Measurements from ENCODE around the gene LRRC9. TPM values are rescaled to one million over a fixed set of nuclear protein-coding genes. Genes with fewer than 3 reads are reported as not detected.

The LRRC9 gene
- total RNA-seq, 4 donors from 2014 or later = not detected

- DNase-seq = no peak
- intact Hi-C loops (cut with DNase I) = loop anchor here (5.0 kb wide), 1 partner anchor 123 kb away; no protein-coding TSS in a partner anchor
- Histone ChIP-seq H3K4me1 (no peaks in the 10 kb centered on the region), H3K36me3 (no peaks in the 10 kb centered on the region), H3K9me3 (no peaks in the 10 kb centered on the region), H3K4me3 (no peak overlapping the region), H3K27me3 (no peaks in the 10 kb centered on the region), H3K27ac (no peak overlapping the region)
- TF ChIP-seq CTCF (IDR thresholded peaks at IDR 0.05) = peak in 5 of 6 experiments; percentile 29 to 63 (median 54)
- no peak for TF ChIP-seq POLR2A (IDR thresholded peaks at IDR 0.05)
Observed at GRCh38 chr14:60064491-60065072, 144.6 kb downstream of the LRRC9 start.

GRCh38 chr14:60067882-60068281, 147.9 kb downstream of the LRRC9 start:
- intact Hi-C loops (cut with DNase I) = no loop called here
- WGBS, 2 donors = 83 to 100% methylated on average over 1 of the region's 1 CpG
- no peak overlapping the region for H3K27ac ChIP-seq

GRCh38 chr14:60079723-60080122, 159.8 kb downstream of the LRRC9 start:
- intact Hi-C loops (cut with DNase I) = no loop called here
- no peaks in the 10 kb centered on the region for H3K4me1 ChIP-seq
- no peak for DNase-seq
- no peak overlapping the region for H3K27ac ChIP-seq
- H3K4me3 ChIP-seq = no peak overlapping the region
- no peak for TF ChIP-seq POLR2A (IDR thresholded peaks at IDR 0.05)
- TF ChIP-seq CTCF (IDR thresholded peaks at IDR 0.05) = peak in 1 of 6 experiments; percentile 4
- no peaks in the 10 kb centered on the region for H3K9me3 ChIP-seq
- no peaks in the 10 kb centered on the region for H3K36me3 ChIP-seq
- no peaks in the 10 kb centered on the region for H3K27me3 ChIP-seq

More at GRCh38 chr14:60067882-60068281, 147.9 kb downstream of the LRRC9 start:
- no peaks in the 10 kb centered on the region for H3K9me3 ChIP-seq
- DNase-seq = no peak
- no peaks in the 10 kb centered on the region for H3K36me3 ChIP-seq
- H3K4me3 ChIP-seq = no peak overlapping the region
- no peak for TF ChIP-seq POLR2A (IDR thresholded peaks at IDR 0.05)
- TF ChIP-seq CTCF (IDR thresholded peaks at IDR 0.05) = no peak
- no peaks in the 10 kb centered on the region for H3K27me3 ChIP-seq
- no peaks in the 10 kb centered on the region for H3K4me1 ChIP-seq

- intact Hi-C loops (cut with DNase I) = no loop called here
- Histone ChIP-seq H3K27me3 (no peaks in the 10 kb centered on the region), H3K9me3 (no peaks in the 10 kb centered on the region), H3K36me3 (no peaks in the 10 kb centered on the region), H3K4me1 (no peaks in the 10 kb centered on the region), H3K27ac (no peak overlapping the region), H3K4me3 (no peak overlapping the region)
- no peak for TF ChIP-seq CTCF (IDR thresholded peaks at IDR 0.05)
- no peak for TF ChIP-seq POLR2A (IDR thresholded peaks at IDR 0.05)
- no peak for DNase-seq
Observed at GRCh38 chr14:60085085-60085484, 165.1 kb downstream of the LRRC9 start.

GRCh38 chr14:60085693-60086092, 165.7 kb downstream of the LRRC9 start:
- TF ChIP-seq POLR2A (IDR thresholded peaks at IDR 0.05) (no peak), CTCF (IDR thresholded peaks at IDR 0.05) (no peak)
- no peaks in the 10 kb centered on the region for H3K27me3 ChIP-seq
- DNase-seq = no peak
- H3K36me3 ChIP-seq = no peaks in the 10 kb centered on the region
- WGBS, 2 donors = 87 to 90% methylated on average over 3 of the region's 3 CpGs
- H3K4me3 ChIP-seq = no peak overlapping the region
- no peaks in the 10 kb centered on the region for H3K9me3 ChIP-seq
- no peak overlapping the region for H3K27ac ChIP-seq
- peaks cover 0 to 3% (median 0%) of the 10 kb centered on the region in 3 donors for H3K4me1 ChIP-seq
- intact Hi-C loops (cut with DNase I) = no loop called here
